GM12891 (cell line): ENCODE measurements around the gene FAM209B. TPM values are rescaled to one million over a fixed set of nuclear protein-coding genes. Genes with fewer than 3 reads are reported as not detected.
"Not testable (repeated sequence)": the region's sequence is repeated elsewhere in the genome, so short reads cannot be mapped to it uniquely, and the experiment has no call there.

Source experiments
- DNase-seq: peaks from one replicate; pipeline ENCODE4 v3.0.0; 2011; ENCODE audit warnings: low spot score; ENCODE audit not compliant: insufficient read length
- FAIRE-seq: peaks from 2 replicates; lab custom pipeline; 2011; peaks lifted over from hg19 to GRCh38; lab: Jason Lieb, UNC
- PAX5 ChIP-seq: IDR thresholded peaks from 2 replicates; pipeline ENCODE4 v1.6.1; 2011; ENCODE audit warnings: low read length, moderate library complexity, mild to moderate bottlenecking; ENCODE audit not compliant: insufficient read depth, severe bottlenecking
- POLR2A ChIP-seq: IDR thresholded peaks from 2 replicates; pipeline ENCODE4 v1.6.1; 2011; ENCODE audit warnings: low read depth, low read length, control low read depth
- POLR2AphosphoS5 ChIP-seq: IDR thresholded peaks from 2 replicates; pipeline ENCODE4 v1.6.1; 2011; ENCODE audit warnings: low read depth, low read length, control low read depth
- POU2F2 ChIP-seq: IDR thresholded peaks from 2 replicates; pipeline ENCODE4 v1.6.1; 2011; ENCODE audit warnings: low read depth, mild to moderate bottlenecking, control low read depth, low read length, moderate library complexity
- SPI1 ChIP-seq: IDR thresholded peaks from 2 replicates; pipeline ENCODE4 v1.6.1; 2011; ENCODE audit warnings: low read depth, low read length, control low read depth
- TAF1 ChIP-seq: IDR thresholded peaks from 2 replicates; pipeline ENCODE4 v1.6.1; 2011; ENCODE audit warnings: low read depth, low read length, control low read depth
- polyA plus RNA-seq: library from polyadenylated mRNA; unstranded; fragments of >200 nt; gene quantifications from one replicate; pipeline ENCODE4 v1.2.1, GENCODE V29; 2012; ENCODE audit warnings: low read depth, missing spikeins, inconsistent platforms; ENCODE audit not compliant: missing spikeins

FAM209B gene
- 0.24 TPM for polyA plus RNA-seq

GRCh38 chr20:56532946-56533345, at the start of gene FAM209B:
Gene FAM209B (plus strand): TSS chr20:56533246. CDS start chr20:56533342, 96 bp downstream.
- FAIRE-seq, DNase-seq: not testable (repeated sequence)

- no peak for DNase-seq
Observed at GRCh38 chr20:56483970-56484369, 49.1 kb upstream of the FAM209B start.

GRCh38 chr20:56487216-56487615, 45.8 kb upstream of the FAM209B start:
- no peak for DNase-seq
- no peak for FAIRE-seq

More at GRCh38 chr20:56483970-56484369, 49.1 kb upstream of the FAM209B start:
- TF ChIP-seq PAX5 (no peak), POLR2A (no peak), POLR2AphosphoS5 (no peak), TAF1 (no peak), POU2F2 (no peak), SPI1 (no peak)
- no peak for FAIRE-seq

GRCh38 chr20:56488566-56488965, 44.5 kb upstream of the FAM209B start:
- FAIRE-seq (no peak), DNase-seq (no peak)

More at GRCh38 chr20:56487216-56487615, 45.8 kb upstream of the FAM209B start:
- TF ChIP-seq POLR2A: no peak
- no peak for TF ChIP-seq PAX5
- TF ChIP-seq POLR2AphosphoS5: no peak
- no peak for TF ChIP-seq POU2F2
- no peak for TF ChIP-seq TAF1
- TF ChIP-seq SPI1: no peak

GRCh38 chr20:56501116-56501515, 31.9 kb upstream of the FAM209B start:
- DNase-seq (no peak), FAIRE-seq (no peak)
- TF ChIP-seq SPI1 (no peak), PAX5 (no peak)

More at GRCh38 chr20:56488566-56488965, 44.5 kb upstream of the FAM209B start:
- no peak for TF ChIP-seq POLR2AphosphoS5
- TF ChIP-seq POLR2A: no peak
- no peak for TF ChIP-seq SPI1
- TF ChIP-seq PAX5: no peak
- no peak for TF ChIP-seq TAF1
- no peak for TF ChIP-seq POU2F2

GRCh38 chr20:56503916-56504315, 29.1 kb upstream of the FAM209B start:
- no peak for DNase-seq
- no peak for FAIRE-seq
- no peak for TF ChIP-seq PAX5

GRCh38 chr20:56504373-56505005, 28.6 kb upstream of the FAM209B start:
- TF ChIP-seq POLR2AphosphoS5 (no peak), TAF1 (no peak), SPI1 (no peak), POLR2A (no peak), PAX5 (no peak), POU2F2 (no peak)
- FAIRE-seq (no peak), DNase-seq (no peak)

- TF ChIP-seq TAF1: no peak
- TF ChIP-seq POLR2A: no peak
- no peak for TF ChIP-seq PAX5
- no peak for TF ChIP-seq POLR2AphosphoS5
- TF ChIP-seq SPI1: no peak
- no peak for TF ChIP-seq POU2F2
- DNase-seq (no peak), FAIRE-seq (no peak)
Observed at GRCh38 chr20:56506103-56506502, 26.9 kb upstream of the FAM209B start.

- TF ChIP-seq TAF1: no peak
- no peak for TF ChIP-seq SPI1
- TF ChIP-seq POLR2A: no peak
- DNase-seq: no peak
- FAIRE-seq: no peak
Observed at GRCh38 chr20:56511926-56512325, 21.1 kb upstream of the FAM209B start.

- FAIRE-seq (no peak), DNase-seq (no peak)
- no peak for TF ChIP-seq SPI1
- no peak for TF ChIP-seq PAX5
- no peak for TF ChIP-seq POLR2AphosphoS5
- TF ChIP-seq POLR2A: no peak
Observed at GRCh38 chr20:56513161-56514150, 19.6 kb upstream of the FAM209B start.
